Keratinocyte (primary cell): ENCODE results near the gene CACNA1E. TPM values are rescaled to one million over a fixed set of nuclear protein-coding genes. Genes with fewer than 3 reads are reported as not detected.

Experiments
- DNase-seq: peaks from one replicate; pipeline ENCODE4 v3.0.0-alpha.2; 2011; ENCODE audit warnings: low read depth, missing footprints, low spot score
- FAIRE-seq: peaks from 2 replicates; lab custom pipeline; 2011; peaks lifted over from hg19 to GRCh38; lab: Jason Lieb, UNC
- H2AFZ ChIP-seq: 2 replicates; pipeline ENCODE4 v1.6.0; 2012; ENCODE audit warnings: low read length, control low read depth, inconsistent platforms; ENCODE audit not compliant: control insufficient read depth
- H3K27ac ChIP-seq: 2 replicates; pipeline ENCODE4 v1.5.1; 2011; ENCODE audit warnings: low read length; ENCODE audit not compliant: control insufficient read depth, insufficient read depth
- H3K27me3 ChIP-seq: 3 replicates; pipeline ENCODE4 v1.6.0; 2011; ENCODE audit warnings: low read length; ENCODE audit not compliant: control insufficient read depth, insufficient read depth; ENCODE audit errors: extremely low read depth
- H3K36me3 ChIP-seq, 2 experiments: 2 replicates in 1 of 2; 3 replicates in 1 of 2; pipeline ENCODE4 v1.5.1; 2011; ENCODE audit warnings: low read length in 2 of 2, mild to moderate bottlenecking in 1 of 2; ENCODE audit not compliant: control insufficient read depth in 2 of 2, insufficient read depth in 2 of 2; ENCODE audit errors: extremely low read depth in 1 of 2
- H3K4me1 ChIP-seq: 3 replicates; pipeline ENCODE4 v1.5.1; 2011; ENCODE audit warnings: low read length; ENCODE audit not compliant: control insufficient read depth, insufficient read depth; ENCODE audit errors: extremely low read depth
- H3K4me2 ChIP-seq: 3 replicates; pipeline ENCODE4 v1.6.0; 2011; ENCODE audit warnings: low read depth, low read length; ENCODE audit not compliant: control insufficient read depth, insufficient read depth; ENCODE audit errors: extremely low read depth
- H3K4me3 ChIP-seq, 3 experiments: fragments of 200-600 bp in 1 of 3; sonication (generic) in 1 of 3; 2 replicates in 2 of 3; 3 replicates in 1 of 3; pipeline ENCODE4 v1.5.1; 2011 to 2016; ENCODE audit warnings: low read length in 3 of 3, mild to moderate bottlenecking in 3 of 3, control low read depth in 2 of 3, inconsistent platforms in 1 of 3, low read depth in 1 of 3, mixed read lengths in 1 of 3, mixed run types in 1 of 3, moderate library complexity in 1 of 3; ENCODE audit not compliant: control insufficient read depth in 2 of 3, insufficient read depth in 2 of 3; ENCODE audit errors: extremely low read depth in 1 of 3
- H3K79me2 ChIP-seq: 2 replicates; pipeline ENCODE4 v1.6.0; 2012; ENCODE audit warnings: low read length; ENCODE audit not compliant: control insufficient read depth, insufficient read depth
- H3K9ac ChIP-seq: 3 replicates; pipeline ENCODE4 v1.6.0; 2011; ENCODE audit warnings: low read length; ENCODE audit not compliant: control insufficient read depth, insufficient read depth; ENCODE audit errors: extremely low read depth
- H3K9me1 ChIP-seq: 3 replicates; pipeline ENCODE4 v1.6.0; 2011; ENCODE audit warnings: low read length; ENCODE audit not compliant: control insufficient read depth, insufficient read depth; ENCODE audit errors: extremely low read depth
- H3K9me3 ChIP-seq: 2 replicates; pipeline ENCODE4 v1.5.1; 2012; ENCODE audit warnings: low read depth, low read length; ENCODE audit not compliant: control insufficient read depth
- H4K20me1 ChIP-seq: 3 replicates; pipeline ENCODE4 v1.6.0; 2011; ENCODE audit warnings: low read length; ENCODE audit not compliant: control insufficient read depth, insufficient read depth; ENCODE audit errors: extremely low read depth
- CTCF ChIP-seq, 3 experiments: IDR thresholded peaks in 1 of 3; conservative IDR thresholded peaks in 1 of 3; optimal IDR thresholded peaks in 1 of 3; 2 replicates in 2 of 3; 3 replicates in 1 of 3; pipeline versions ENCODE3 to v1.5.1; 2011; ENCODE audit warnings: low read length in 3 of 3, mild to moderate bottlenecking in 3 of 3, moderate library complexity in 2 of 3, control low read depth in 1 of 3, inconsistent platforms in 1 of 3; ENCODE audit not compliant: insufficient read depth in 2 of 3; ENCODE audit errors: extremely low read depth in 1 of 3
- EZH2 ChIP-seq: IDR thresholded peaks from one replicate; pipeline ENCODE4 v1.6.1; 2012; ENCODE audit warnings: inconsistent platforms, mild to moderate bottlenecking, low read length, moderate library complexity
- dilution Hi-C: fragments of 300-500 bp; cut with MboI; formaldehyde crosslinking; loops from one replicate; pipeline ENCODE4 v1.7.0; 2020; ENCODE audit warnings: low sequenced_read_pairs; ENCODE audit not compliant: extremely low pct_ligation_motif_present
- polyA plus RNA-seq, 5 experiments: library from polyadenylated mRNA; depleted of rRNA in 3 of 5; stranded (reverse) in 3 of 5; stranded (forward) in 1 of 5; unstranded in 1 of 5; fragments of >200 nt; gene quantifications; 1 replicate in 1 of 5; 2 replicates in 3 of 5; 3 replicates in 1 of 5; pipeline versions ENCODE4 v1.2.1 to v1.2.3, GENCODE V29; 2011 to 2012; ENCODE audit warnings: missing spikeins in 2 of 5, low read depth in 1 of 5, low replicate concordance in 1 of 5

Gene CACNA1E
- polyA plus RNA-seq, 1 donor (not counting 4 experiments of a cell fraction or from before 2014, with no cell fraction given), result not detected

- no peaks in the 10 kb centered on the region for H3K9me1 ChIP-seq
- FAIRE-seq (no peak), DNase-seq (no peak)
- no peaks in the 10 kb centered on the region for H3K9me3 ChIP-seq
- no peaks in the 10 kb centered on the region for H3K4me1 ChIP-seq
- no peak overlapping the region for H3K4me3 ChIP-seq
- H3K79me2 ChIP-seq, result no peaks in the 10 kb centered on the region
- no peak overlapping the region for H3K4me2 ChIP-seq
- no peak overlapping the region for H3K9ac ChIP-seq
- dilution Hi-C loops, result no loop called here
- peaks cover 3% of the 10 kb centered on the region for H3K27me3 ChIP-seq
- no peaks in the 10 kb centered on the region for H3K36me3 ChIP-seq
- no peak overlapping the region for H2AFZ ChIP-seq
- H3K27ac ChIP-seq, result no peak overlapping the region
- TF ChIP-seq EZH2 (no peak), CTCF (optimal IDR thresholded peaks at IDR 0.05 in 1 of 3, IDR thresholded peaks at IDR 0.05 in 1 of 3, conservative IDR thresholded peaks at IDR 0.05 in 1 of 3; ENCODE audit: extremely low read depth in 1 of 3, insufficient read depth in 2 of 3, low read length in 3 of 3) (no peak)
- H4K20me1 ChIP-seq, result peaks cover 2% of the 10 kb centered on the region
Observed at GRCh38 chr1:181793831-181794230, 310.5 kb downstream of the CACNA1E start.

GRCh38 chr1:181794332-181794731 lies 311.0 kb downstream of the CACNA1E start:
- Histone ChIP-seq H3K9me1 (no peaks in the 10 kb centered on the region), H3K79me2 (no peaks in the 10 kb centered on the region), H3K4me2 (no peak overlapping the region), H3K4me3 (no peak overlapping the region), H2AFZ (no peak overlapping the region), H3K9ac (no peak overlapping the region), H3K36me3 (no peaks in the 10 kb centered on the region), H4K20me1 (peaks cover 2% of the 10 kb centered on the region), H3K9me3 (no peaks in the 10 kb centered on the region), H3K27ac (no peak overlapping the region), H3K4me1 (no peaks in the 10 kb centered on the region), H3K27me3 (peaks cover 3% of the 10 kb centered on the region)
- FAIRE-seq, result no peak
- dilution Hi-C loops, result no loop called here
- TF ChIP-seq EZH2 (no peak), CTCF (optimal IDR thresholded peaks at IDR 0.05 in 1 of 3, IDR thresholded peaks at IDR 0.05 in 1 of 3, conservative IDR thresholded peaks at IDR 0.05 in 1 of 3; ENCODE audit: extremely low read depth in 1 of 3, insufficient read depth in 2 of 3, low read length in 3 of 3) (no peak)
- DNase-seq, result no peak
